Glutamatergic neuron (in vitro differentiated cells): ENCODE data around the gene TFB1M. TPM values are rescaled to one million over a fixed set of nuclear protein-coding genes. Genes with fewer than 3 reads are reported as not detected.

Experiments
- DNase-seq: peaks from one replicate; pipeline ENCODE4 v3.0.0; 2022
- H3K27ac Mint-ChIP-seq: one replicate; pipeline ENCODE4 v1.8.0; 2020; ENCODE audit warnings: mild to moderate bottlenecking, mixed read lengths, inconsistent platforms; ENCODE audit not compliant: unreplicated experiment
- H3K27me3 Mint-ChIP-seq: one replicate; pipeline ENCODE4 v1.8.0; 2020; ENCODE audit warnings: mild to moderate bottlenecking, moderate library complexity, mixed read lengths, inconsistent platforms; ENCODE audit not compliant: unreplicated experiment
- H3K36me3 Mint-ChIP-seq: one replicate; pipeline ENCODE4 v1.8.0; 2020; ENCODE audit warnings: mild to moderate bottlenecking, mixed read lengths, inconsistent platforms; ENCODE audit not compliant: unreplicated experiment
- H3K4me1 Mint-ChIP-seq: one replicate; pipeline ENCODE4 v1.8.0; 2020; ENCODE audit warnings: mild to moderate bottlenecking, low read depth, mixed read lengths, inconsistent platforms; ENCODE audit not compliant: unreplicated experiment
- H3K4me3 Mint-ChIP-seq: one replicate; pipeline ENCODE4 v1.8.0; 2020; ENCODE audit warnings: mild to moderate bottlenecking, mixed read lengths, inconsistent platforms; ENCODE audit not compliant: unreplicated experiment
- H3K9me3 Mint-ChIP-seq: one replicate; pipeline ENCODE4 v1.8.0; 2020; ENCODE audit warnings: mild to moderate bottlenecking, moderate library complexity, mixed read lengths, inconsistent platforms; ENCODE audit not compliant: unreplicated experiment
- total RNA-seq: library from RNA; stranded (reverse); fragmentation: NEBNext Ultra II Directional; extraction: Animal tissue kit (Norgen Biotek cat#: 25700); gene quantifications from one replicate; pipeline ENCODE4 v1.2.1, GENCODE V29; 2021; ENCODE audit not compliant: unreplicated experiment
- TF ChIP-seq, protein P1 (sequence below): fragments of 200-600 bp; sonication (generic); IDR thresholded peaks from one replicate; pipeline ENCODE4 v1.5.0; 2021; ENCODE audit not compliant: partially characterized antibody, unreplicated experiment

The TFB1M gene
- total RNA-seq, 1 donor from 2014 or later, result 36.8 TPM

DNA sequence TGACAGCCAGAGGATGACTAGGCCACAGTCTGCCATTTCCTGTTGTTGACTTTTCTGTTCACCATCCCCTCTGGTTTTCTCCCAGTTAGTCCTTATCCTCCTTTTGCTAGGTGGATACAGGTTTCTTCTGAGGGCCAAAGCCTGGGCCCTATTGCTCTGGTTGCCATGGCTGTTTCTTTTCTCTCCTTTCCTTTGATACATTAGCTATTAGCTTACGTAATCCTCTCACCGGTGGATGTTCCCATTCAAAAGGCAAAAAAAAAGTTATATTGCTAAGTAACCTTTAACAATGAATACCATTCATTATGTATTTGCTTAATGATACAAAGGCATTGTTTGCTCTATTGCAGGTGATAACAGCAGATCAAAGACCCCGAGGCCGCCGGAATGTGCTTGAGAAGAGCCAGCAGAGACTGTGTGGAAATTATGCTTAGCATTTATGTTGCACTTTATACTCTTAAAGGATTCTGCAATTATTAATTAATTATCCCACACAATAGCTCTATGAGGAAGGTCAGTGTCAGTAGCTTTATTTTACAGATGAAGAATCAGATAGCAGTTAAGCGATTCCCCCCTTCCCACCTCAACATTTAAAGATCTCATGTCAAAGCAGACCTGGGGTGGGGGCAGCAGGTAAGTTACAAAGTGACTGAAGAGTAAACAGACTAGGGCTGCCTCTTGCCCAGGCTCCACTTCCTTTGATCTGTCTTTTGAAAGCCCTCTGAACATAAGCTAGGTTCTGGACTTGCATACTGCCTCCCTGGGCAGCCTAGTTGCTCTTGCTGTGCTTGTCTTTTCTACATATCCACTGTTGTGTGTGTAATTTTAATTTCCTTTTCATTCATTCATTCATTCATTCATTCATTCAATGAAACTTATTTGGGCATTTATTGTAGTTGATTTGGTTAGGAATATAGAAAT lies 14.5 kb upstream of the TFB1M start:
- no peaks in the 10 kb centered on the region for H3K27me3 Mint-ChIP-seq
- no peak overlapping the region for H3K4me3 Mint-ChIP-seq
- no peak overlapping the region for H3K27ac Mint-ChIP-seq

GRCh38 chr6:155328074-155328538 lies 13.8 kb upstream of the TFB1M start:
- Mint-ChIP-seq H3K27me3 (no peaks in the 10 kb centered on the region), H3K4me3 (no peak overlapping the region), H3K36me3 (no peaks in the 10 kb centered on the region), H3K27ac (no peak overlapping the region), H3K4me1 (peaks cover 8% of the 10 kb centered on the region), H3K9me3 (no peaks in the 10 kb centered on the region)
- TF ChIP-seq, protein P1, sequence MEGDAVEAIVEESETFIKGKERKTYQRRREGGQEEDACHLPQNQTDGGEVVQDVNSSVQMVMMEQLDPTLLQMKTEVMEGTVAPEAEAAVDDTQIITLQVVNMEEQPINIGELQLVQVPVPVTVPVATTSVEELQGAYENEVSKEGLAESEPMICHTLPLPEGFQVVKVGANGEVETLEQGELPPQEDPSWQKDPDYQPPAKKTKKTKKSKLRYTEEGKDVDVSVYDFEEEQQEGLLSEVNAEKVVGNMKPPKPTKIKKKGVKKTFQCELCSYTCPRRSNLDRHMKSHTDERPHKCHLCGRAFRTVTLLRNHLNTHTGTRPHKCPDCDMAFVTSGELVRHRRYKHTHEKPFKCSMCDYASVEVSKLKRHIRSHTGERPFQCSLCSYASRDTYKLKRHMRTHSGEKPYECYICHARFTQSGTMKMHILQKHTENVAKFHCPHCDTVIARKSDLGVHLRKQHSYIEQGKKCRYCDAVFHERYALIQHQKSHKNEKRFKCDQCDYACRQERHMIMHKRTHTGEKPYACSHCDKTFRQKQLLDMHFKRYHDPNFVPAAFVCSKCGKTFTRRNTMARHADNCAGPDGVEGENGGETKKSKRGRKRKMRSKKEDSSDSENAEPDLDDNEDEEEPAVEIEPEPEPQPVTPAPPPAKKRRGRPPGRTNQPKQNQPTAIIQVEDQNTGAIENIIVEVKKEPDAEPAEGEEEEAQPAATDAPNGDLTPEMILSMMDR, result no peak
- DNase-seq, result no peak

More for the DNA sequence above, 14.5 kb upstream of the TFB1M start:
- peaks cover 8% of the 10 kb centered on the region for H3K4me1 Mint-ChIP-seq
- TF ChIP-seq, protein P1, result no peak
- H3K9me3 Mint-ChIP-seq, result no peaks in the 10 kb centered on the region
- DNase-seq, result no peak
- no peaks in the 10 kb centered on the region for H3K36me3 Mint-ChIP-seq

GRCh38 chr6:155327326-155328073 lies 13.2 kb upstream of the TFB1M start:
- no peaks in the 10 kb centered on the region for H3K36me3 Mint-ChIP-seq
- no peak overlapping the region for H3K4me3 Mint-ChIP-seq

DNA sequence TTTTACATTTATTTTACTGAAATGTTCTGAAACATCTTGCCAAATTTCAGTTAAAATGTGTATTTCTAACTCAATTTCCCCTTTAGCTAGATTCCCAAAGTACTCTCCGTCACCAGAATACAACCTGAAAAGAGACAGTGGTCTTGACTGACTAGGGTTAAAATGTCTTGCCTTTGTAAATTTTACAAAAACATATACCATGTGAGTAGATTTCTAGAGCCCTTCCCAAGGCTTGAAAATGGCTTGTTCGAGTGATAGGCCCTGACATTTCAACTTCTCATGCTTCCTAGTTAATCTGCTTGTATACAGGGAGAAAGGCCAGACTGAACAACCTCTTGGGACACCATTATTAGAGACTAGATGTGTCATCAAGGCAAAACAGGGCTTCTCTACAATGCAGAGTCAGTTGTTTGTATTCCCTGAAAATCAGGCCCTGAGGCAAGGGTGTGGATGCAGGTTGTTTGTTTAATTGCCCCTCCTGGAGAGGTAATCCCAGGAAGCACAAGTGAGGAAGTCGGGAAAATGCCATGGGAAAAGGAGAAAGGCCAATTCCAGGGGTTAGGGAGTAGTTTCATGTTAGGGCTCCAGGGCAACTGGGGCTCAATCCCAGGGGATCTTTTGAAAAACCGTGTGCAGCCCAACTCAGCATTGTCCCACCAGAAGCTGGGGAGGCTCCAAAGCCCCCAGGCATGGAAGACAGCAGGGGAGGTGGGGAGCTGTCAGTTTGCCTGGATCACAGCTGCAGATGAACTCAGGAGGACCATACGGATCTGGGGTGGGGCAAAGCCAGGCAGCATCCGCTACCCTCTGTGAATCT lies 11.6 kb upstream of the TFB1M start:
- Mint-ChIP-seq H3K36me3 (no peaks in the 10 kb centered on the region), H3K4me1 (peaks cover 8% of the 10 kb centered on the region), H3K27me3 (no peaks in the 10 kb centered on the region), H3K27ac (no peak overlapping the region), H3K9me3 (no peaks in the 10 kb centered on the region), H3K4me3 (no peak overlapping the region)
- TF ChIP-seq, protein P1, result no peak
- DNase-seq, result no peak

More at GRCh38 chr6:155327326-155328073, 13.2 kb upstream of the TFB1M start:
- no peak overlapping the region for H3K27ac Mint-ChIP-seq
- H3K4me1 Mint-ChIP-seq, result peaks cover 8% of the 10 kb centered on the region
- no peaks in the 10 kb centered on the region for H3K9me3 Mint-ChIP-seq
- no peaks in the 10 kb centered on the region for H3K27me3 Mint-ChIP-seq
- peak; percentile 63 for DNase-seq
- TF ChIP-seq, protein P1, result peak; percentile 93
